NCI-H82 treated with DMSO at 0.1 percent for 48 hours (cell line): ENCODE results near the gene DKK3.

Experiments used
- DNase-seq: peaks from one replicate; lab custom pipeline; 2025; ENCODE audit not compliant: unreplicated experiment; lab: John Stamatoyannopoulos, UW

DKK3 gene

DNA sequence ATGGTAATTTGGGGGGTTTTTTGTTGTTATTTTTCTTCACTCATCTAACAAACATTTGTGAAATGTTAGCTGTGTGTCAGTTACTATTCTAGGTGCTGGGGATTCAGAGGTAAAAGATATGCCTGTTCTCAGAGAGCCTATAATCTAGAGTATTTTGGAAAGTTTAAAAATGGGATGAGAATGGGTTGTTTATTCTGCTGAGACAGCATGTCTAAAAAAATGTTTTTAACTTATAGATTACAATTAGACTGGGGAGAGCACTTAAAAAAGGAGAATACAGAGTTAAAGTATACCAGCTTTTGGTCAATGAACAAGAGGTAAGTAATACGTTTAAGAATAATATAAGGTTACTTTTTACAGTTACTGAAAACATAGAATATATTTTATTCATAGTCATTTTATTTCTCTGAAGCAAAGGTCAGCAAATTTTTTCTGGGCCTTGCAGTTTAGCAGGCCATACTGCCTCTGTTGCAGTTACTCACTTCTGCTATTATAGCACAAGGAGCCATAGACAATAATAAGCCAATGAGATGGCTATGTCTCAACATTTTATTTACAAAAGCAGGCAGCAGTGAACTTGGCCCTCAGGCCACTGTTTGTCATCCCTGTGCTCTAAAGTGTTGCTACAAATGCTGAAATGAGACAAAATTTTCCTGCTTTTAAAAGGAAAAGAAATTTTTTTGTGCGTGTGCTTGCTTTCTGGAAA is 60.0 kb downstream of the DKK3 start:
- no peak for DNase-seq

DNA sequence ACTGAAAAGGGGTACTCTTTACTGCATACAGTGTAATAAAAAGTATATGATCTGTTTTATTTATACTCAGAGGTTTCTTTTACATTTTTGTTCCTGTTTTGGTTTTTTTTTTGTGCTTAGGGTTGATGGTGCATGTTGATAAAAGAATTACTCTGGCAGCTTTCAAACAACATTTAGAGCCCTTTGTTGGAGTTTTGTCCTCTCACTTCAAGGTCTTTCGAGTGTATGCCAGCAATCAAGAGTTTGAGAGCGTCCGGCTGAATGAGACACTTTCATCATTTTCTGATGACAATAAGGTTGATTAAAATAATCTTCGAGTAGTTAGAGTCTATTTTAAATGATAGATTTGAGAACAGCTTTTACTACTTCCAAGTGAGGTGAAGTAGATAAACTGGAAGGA is 60.6 kb downstream of the DKK3 start:
- DNase-seq, result no peak

DNA sequence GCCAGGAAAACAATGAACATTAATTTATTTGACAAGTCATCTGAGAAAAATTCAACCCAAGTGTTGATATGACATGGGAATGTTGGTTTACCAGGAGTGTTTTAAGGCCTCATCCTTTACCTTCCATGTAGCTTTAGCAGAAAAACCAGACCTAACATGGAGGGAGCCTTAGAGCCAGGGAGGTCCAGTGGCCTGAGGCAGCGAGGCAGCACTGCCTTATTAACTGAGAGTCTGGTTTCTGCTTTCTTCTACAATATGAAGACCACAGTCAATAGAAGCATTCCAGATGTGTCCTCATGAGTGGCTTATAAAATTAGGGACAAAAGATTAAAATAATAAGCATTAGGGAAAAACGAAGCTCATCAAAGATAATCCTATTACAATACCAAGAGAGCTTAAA is 61.5 kb downstream of the DKK3 start:
- peak; percentile 77 for DNase-seq

DNA sequence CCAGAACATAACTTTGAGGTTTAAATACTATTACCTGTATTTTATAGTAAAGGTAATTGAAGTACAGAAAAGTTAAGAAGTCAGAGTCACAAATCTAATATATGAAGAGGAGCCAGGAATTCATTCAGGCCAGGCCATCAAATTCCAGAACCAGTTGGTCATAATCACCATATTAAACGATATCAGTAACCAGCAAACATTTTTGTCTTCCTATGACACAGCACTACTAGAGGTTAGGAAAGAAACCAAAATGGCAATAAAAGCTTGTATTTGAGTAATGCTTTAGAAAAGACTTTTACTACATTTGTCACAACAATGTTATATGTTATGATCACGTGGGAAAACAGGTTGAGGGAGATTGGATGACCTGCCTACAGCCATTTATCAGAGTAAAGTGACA is 62.2 kb downstream of the DKK3 start:
- no peak for DNase-seq

DNA sequence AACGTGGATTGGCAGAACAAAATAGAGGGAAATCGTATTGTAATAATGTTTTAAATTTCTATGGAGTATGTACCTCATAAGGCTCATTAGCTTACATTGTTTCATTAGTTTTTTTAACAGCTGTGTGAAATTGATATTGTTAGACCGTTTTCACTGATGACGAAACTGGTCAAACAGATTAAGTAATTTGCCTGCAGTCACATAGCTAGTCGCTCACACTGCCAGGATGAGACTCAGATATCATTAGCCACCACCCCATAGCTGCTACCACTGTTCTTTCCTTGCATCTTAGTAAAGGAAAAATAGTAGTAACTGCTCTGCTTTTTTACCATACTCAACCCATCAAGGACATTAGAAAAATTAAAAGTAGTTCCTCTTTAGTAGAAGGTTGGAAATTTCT is 64.0 kb downstream of the DKK3 start:
- no peak for DNase-seq

DNA sequence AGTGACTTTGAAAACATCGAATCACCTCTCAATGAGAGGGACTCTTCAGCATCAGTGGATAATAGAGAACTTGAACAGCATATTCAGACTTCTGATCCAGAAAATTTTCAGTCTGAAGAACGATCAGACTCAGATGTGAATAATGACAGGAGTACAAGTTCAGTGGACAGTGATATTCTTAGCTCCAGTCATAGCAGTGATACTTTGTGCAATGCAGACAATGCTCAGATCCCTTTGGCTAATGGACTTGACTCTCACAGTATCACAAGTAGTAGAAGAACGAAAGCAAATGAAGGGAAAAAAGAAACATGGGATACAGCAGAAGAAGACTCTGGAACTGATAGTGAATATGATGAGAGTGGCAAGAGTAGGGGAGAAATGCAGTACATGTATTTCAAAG is 65.8 kb downstream of the DKK3 start:
- DNase-seq, result no peak

DNA sequence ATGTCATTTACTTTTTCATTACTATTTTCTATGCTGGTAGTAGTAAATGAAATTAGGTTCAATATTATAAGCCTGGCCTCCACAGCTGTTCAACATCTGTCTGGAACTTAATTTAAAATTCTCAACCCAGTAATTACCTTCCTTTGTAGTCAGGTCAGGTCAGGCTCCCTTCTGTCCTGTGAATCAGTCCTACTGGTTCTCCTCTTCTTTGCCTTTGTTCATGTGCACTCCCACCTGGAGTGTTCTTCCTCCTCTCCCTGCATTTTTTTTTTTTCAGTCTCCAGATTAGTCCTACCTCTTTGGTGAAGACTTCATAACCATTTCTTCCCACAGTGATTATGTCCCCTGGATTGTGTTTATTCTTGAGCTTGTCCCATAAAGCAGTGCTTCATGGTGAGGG is 67.9 kb downstream of the DKK3 start:
- no peak for DNase-seq

DNA sequence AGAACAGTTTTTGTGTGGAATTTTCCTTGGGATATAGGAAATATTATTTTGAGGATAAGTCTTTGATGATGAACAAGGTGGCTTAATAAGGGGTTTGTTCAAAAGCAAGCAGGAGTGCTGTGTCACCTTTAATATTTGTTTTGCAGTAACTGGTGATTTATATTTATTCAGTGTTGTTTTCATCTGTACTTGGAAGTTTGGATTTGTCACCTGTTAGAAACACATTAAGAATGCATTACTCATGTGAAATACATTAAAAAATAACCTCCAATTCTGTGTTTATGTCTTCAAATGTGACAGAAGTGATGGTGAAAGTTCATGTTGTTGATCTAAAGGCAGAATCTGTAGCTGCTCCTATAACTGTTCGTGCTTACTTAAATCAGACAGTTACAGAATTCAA is 70.5 kb downstream of the DKK3 start:
- no peak for DNase-seq

DNA sequence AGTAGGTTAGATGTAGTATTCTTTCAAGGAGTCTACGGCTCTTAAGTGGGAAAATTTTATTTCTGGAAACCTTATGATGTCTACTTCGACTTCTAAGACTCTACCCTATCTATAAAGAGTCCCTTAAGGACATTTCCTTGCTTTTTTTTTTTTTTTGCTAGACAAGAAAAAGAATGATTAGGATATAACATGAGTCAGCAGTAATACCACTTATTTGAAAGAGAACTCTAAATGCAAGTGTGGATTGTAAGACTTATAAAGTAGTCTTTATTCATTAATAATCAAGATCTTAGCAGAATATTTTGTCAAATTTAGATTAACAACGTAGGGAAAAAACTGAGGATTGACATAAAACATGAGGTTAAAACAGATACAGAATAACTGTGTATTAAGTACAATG is 71.0 kb downstream of the DKK3 start:
- DNase-seq, result no peak

DNA sequence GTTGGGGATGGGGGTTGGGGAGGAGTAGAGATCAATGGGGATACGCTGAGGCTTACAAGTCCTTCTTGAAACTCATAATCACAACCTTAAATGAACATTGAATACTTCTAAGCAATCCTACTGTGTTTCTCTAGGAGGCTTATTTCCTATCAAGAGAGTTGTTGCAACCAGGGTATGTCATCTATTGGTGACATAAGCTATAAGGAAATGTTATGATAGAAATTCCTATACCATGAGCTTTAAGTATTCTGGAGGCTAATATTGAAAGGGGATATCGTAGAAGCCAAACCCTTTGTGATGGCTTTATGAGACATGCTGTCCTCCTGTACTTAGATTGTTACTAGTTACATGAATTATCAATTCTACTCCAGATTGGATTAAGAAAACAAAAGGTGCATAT is 72.9 kb downstream of the DKK3 start:
- no peak for DNase-seq

DNA sequence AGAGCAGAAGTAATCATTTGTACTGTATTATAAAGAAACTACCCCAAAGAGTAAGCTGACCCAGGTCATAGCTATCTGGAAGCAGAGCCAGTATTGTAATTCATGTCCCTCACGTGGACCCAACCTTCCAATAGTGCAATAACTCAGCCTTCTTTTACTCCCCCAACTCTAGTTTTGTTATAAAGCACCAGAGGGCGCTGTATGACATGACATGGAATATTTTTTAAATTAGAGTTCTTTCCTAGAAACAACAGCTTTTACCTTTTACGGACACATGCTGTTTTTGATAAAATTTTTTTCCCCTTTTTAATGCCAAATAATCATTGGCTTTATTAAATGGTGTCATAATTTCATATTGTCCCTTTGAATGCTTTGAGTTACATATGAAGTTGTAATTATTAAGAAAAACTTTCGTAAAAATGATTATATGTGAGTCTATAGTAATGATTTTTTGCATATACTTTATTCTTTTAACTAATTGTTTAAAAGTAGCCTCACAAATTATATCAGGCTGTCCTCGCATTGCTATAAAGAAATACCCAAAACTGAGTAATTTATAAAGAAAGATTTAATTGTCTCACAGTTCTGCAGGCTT is 76.9 kb downstream of the DKK3 start:
- peak; percentile 0 for DNase-seq

DNA sequence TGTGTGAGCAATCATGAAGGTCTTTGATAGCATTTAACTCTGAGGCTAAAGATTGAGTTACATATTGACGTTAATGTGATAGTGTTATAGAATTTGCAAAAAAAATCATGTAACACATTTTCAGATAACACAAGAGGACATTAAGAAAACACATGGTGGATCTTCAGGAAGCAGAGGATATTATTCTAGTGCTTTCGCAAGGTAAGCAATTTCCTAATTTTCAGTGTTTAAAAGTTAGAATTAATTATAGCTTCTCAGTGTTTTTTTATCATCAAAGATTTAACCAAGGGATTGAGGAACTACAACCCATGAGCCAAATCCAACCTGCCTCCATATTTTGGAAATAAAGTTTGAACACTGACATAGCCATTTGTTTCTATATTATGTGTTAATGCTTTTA is 78.5 kb downstream of the DKK3 start:
- DNase-seq, result no peak

DNA sequence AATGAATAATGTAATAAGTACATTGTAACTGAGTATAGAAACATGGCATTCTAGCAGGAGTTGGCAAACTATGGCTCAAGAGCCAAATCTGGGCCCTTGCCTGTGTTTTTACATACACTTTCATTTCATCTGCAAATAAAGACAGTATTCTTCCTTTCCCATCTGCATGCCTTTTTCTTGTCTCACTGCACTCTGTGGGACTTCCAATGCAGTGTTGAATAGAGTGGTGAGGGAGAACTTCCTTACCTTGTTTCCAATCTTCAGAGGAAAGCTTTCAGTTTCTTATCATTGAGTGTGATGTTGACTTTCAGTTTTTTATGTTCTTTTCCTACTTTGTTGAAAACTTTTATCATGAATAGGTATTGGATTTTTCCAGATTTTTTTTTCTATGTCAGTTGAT is 84.6 kb downstream of the DKK3 start:
- DNase-seq, result no peak

DNA sequence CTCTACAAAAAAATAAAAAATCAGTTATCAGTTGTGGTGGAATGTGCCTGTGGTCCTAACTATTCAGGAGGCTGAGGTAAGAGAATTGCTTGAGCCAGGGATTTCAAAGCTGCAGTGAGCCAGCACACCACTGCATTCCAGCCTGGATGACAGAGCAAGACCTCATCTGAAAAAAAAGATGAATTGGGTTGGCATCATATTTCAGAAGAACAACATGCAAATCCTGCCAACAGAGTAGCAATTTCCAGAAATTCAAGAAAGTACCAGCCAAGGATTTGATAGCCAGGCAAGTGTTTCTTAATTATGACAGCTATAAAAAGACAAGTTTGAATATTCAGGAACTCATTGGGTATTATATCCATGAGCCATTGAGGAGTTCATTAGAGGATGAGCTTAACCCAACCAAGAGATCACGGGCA is 91.4 kb downstream of the DKK3 start:
- DNase-seq, result no peak

DNA sequence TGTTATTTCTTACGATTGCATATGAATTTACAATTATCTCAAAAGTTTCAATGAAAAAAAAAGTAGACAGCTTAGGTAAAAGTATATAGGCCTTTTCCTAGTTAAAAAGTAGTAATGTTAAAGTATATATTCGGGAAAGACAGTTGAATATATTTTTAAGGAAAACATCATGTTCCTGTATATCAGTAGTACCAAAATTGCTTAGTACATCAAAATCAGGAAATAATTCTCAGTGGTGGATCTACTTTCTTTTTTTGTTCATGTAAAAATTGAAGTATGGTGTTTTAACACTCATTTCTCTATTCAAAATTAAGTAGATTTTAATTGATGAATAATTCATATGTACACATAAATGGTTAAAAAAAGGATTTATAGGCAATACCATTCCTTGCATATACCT is 92.8 kb downstream of the DKK3 start:
- DNase-seq, result no peak

DNA sequence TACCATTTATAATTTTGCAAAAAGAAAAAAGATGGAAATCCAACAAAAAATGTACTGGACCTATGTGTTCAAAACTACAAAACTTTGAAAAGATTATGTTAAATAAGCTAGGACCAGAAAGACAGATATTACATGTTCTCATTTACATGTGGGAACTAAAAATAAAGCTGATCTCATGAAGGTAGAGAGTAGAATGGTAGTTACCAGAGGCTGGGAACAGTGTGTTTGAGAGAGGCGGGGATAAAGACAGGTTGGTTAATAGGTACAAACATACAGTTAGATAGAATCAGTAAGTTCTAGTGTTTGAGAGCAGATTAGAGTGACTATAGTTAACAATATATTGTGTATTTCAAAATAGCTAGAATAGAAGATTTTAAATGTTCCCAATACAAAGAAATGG is 95.0 kb downstream of the DKK3 start:
- no peak for DNase-seq
